GM12872 (cell line): ENCODE measurements around the gene RB1.

Source experiments
- TF ChIP-seq, protein P1 (sequence below): IDR thresholded peaks from 3 replicates; pipeline ENCODE4 v1.5.1; 2011; ENCODE audit warnings: low read depth, mild to moderate bottlenecking, low read length, moderate library complexity; ENCODE audit not compliant: insufficient read depth

Gene RB1

GRCh38 chr13:48369988-48370387 lies 66.4 kb downstream of the RB1 start:
- TF ChIP-seq, protein P1, sequence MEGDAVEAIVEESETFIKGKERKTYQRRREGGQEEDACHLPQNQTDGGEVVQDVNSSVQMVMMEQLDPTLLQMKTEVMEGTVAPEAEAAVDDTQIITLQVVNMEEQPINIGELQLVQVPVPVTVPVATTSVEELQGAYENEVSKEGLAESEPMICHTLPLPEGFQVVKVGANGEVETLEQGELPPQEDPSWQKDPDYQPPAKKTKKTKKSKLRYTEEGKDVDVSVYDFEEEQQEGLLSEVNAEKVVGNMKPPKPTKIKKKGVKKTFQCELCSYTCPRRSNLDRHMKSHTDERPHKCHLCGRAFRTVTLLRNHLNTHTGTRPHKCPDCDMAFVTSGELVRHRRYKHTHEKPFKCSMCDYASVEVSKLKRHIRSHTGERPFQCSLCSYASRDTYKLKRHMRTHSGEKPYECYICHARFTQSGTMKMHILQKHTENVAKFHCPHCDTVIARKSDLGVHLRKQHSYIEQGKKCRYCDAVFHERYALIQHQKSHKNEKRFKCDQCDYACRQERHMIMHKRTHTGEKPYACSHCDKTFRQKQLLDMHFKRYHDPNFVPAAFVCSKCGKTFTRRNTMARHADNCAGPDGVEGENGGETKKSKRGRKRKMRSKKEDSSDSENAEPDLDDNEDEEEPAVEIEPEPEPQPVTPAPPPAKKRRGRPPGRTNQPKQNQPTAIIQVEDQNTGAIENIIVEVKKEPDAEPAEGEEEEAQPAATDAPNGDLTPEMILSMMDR: no peak

GRCh38 chr13:48370815-48371214 lies 67.3 kb downstream of the RB1 start:
- TF ChIP-seq, protein P1: no peak

DNA sequence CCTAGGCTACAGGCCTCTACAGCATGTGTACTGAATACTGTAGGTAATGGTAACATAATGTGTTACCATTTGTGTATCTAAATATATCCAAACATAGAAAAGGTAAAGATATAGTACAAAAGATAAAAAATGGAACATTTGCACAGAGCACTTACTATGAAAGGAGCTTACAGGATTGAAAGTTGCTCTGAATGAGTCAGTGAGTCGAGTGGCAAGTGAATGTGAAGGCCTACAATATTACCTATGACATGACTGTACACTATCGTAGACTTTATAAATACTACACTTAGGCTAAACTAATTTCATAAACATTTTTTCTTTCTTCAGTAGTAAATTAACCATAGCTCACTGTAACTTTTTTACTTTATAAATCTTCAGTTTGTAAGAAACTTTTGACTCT lies 74.3 kb downstream of the RB1 start:
- TF ChIP-seq, protein P1: no peak

DNA sequence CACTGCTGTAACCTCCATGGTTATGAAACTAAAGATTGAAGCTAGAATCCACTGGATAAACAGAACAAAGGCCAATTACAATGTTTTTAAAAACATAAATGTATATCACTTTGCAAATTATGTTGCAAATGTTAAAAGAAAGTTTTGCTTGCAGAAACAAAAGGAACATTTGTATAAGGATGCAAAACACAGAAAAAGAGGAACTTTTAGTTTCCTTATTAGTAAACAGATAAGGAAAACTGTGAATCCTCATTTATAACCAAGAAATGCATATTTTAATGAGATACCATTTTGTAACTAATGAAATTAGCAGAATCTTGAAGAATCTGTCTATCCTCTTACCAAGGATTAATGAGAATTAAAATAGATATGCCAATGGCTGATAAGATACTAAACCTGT lies 77.0 kb downstream of the RB1 start:
- TF ChIP-seq, protein P1: no peak

DNA sequence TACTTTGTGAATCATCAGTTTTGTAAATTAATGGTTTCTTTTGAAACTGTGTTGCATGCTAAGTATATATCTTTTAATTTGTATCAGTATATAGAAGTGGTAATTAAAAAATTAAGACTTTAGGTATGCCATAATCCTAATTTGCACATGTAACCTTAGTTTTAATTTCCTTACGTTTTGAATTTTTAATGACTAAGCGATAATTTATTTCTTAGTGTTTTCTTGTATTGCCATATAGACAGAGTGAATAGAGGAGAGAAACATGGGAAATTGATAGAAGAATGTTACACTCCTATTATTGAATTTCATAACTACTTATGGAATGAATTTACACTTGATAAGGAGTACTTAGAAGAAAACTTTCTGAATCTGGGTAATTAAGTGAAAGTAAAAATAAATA lies 79.8 kb downstream of the RB1 start:
- TF ChIP-seq, protein P1: no peak

- TF ChIP-seq, protein P1: no peak
Measured at GRCh38 chr13:48386816-48387215, 83.3 kb downstream of the RB1 start.

DNA sequence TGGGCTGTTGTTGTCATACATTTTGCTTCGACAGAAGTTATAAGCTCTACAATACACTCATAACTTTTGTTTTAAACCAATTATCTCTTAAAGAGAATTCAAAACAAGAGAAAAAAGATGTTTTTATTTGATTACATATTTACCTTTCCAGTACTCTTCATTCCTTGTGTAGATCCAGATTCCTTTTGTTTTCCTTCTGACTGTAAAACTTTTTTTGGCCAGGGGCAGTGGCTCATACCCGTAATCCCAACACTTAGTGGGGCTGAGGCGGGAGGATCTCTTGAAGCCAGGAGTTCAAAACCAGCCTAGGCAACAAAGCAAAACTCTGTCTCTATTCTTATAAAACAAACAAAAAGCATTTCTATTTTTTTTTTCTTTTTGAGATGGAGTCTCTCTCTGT lies 87.7 kb downstream of the RB1 start:
- TF ChIP-seq, protein P1: no peak

DNA sequence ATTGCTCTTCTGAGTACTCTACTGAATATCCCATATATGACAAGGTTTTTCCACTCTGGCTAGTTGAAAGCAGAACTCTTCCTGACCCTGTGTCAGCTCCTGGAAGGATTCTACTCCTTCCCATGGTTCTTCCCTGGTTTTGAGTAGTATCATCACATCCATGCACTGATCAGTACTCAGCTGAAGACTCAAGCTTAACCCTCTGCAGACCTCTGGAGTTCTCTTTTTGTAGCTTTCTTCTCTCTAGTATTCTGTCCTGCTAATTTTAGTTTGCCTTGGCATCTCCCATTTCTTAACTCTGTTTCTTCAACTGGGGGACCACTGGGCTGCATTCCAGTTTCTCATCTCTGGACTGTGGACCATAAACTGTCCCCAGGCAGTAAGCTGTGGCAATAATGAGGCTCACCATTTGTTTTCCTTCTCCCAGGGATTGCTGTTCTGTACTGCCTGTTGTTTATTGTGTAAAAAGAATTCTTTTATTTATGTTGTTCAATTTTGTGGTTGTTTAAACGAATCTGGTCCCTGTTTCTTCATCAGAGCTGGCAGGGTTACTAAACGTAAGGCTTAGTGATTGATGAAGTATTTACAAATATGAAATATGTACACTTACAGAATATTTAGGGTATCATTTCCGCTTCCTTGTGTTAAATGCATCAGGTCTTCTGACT lies 89.6 kb downstream of the RB1 start:
- TF ChIP-seq, protein P1: no peak
